Measurements from ENCODE around the gene POLR2F. TPM values are rescaled to one million over a fixed set of nuclear protein-coding genes. Genes with fewer than 3 reads are reported as not detected.
"Not testable (repeated sequence)": the region's sequence is repeated elsewhere in the genome, so short reads cannot be mapped to it uniquely, and the experiment has no call there.

POLR2F gene
- total RNA-seq, 1 donor from 2014 or later: 99.6 TPM

- H3K4me1 Mint-ChIP-seq (ENCODE audit: unreplicated experiment): peaks cover 28% of the 10 kb centered on the region
- peaks cover 4% of the 10 kb centered on the region for H3K27me3 Mint-ChIP-seq
- peak overlapping the region; percentile 69 for H3K4me3 Mint-ChIP-seq
- no peak for TF ChIP-seq CTCF (conservative IDR thresholded peaks at IDR 0.05)
- peaks cover 5% of the 10 kb centered on the region for H3K36me3 Mint-ChIP-seq
- peak overlapping the region; percentile 72 for H3K27ac Mint-ChIP-seq
- no peak for DNase-seq (ENCODE audit: extremely low spot score, unreplicated experiment)
- no peaks in the 10 kb centered on the region for H3K9me3 Mint-ChIP-seq
Observed at GRCh38 chr22:37951305-37951704, 2.2 kb upstream of the POLR2F start.

GRCh38 chr22:37952629-37953028, 870 bp upstream of the POLR2F start:
- DNase-seq (ENCODE audit: extremely low spot score, unreplicated experiment); H3K9me3 Mint-ChIP-seq; H3K27me3 Mint-ChIP-seq; H3K36me3 Mint-ChIP-seq: not testable (repeated sequence)
- peak overlapping the region; percentile 99 for H3K4me3 Mint-ChIP-seq
- H3K27ac Mint-ChIP-seq: peak overlapping the region; percentile 94
- H3K4me1 Mint-ChIP-seq (ENCODE audit: unreplicated experiment): peaks cover 28% of the 10 kb centered on the region

- H3K27me3 Mint-ChIP-seq: peaks cover 4% of the 10 kb centered on the region
Observed at GRCh38 chr22:37953062-37953436, 450 bp upstream of the POLR2F start.

GRCh38 chr22:37954686-37955085, 1.2 kb downstream of the POLR2F start:
- Mint-ChIP-seq H3K4me3 (peak overlapping the region; percentile 99), H3K36me3 (peaks cover 15% of the 10 kb centered on the region), H3K4me1 (ENCODE audit: unreplicated experiment) (peaks cover 28% of the 10 kb centered on the region), H3K27ac (peak overlapping the region; percentile 94), H3K9me3 (no peaks in the 10 kb centered on the region), H3K27me3 (peaks cover 4% of the 10 kb centered on the region)
- no peak for DNase-seq (ENCODE audit: extremely low spot score, unreplicated experiment)
- no peak for TF ChIP-seq CTCF (conservative IDR thresholded peaks at IDR 0.05)

More at GRCh38 chr22:37953062-37953436, 450 bp upstream of the POLR2F start:
- Mint-ChIP-seq H3K27ac (peak overlapping the region; percentile 94), H3K9me3 (no peaks in the 10 kb centered on the region), H3K36me3 (peaks cover 5% of the 10 kb centered on the region), H3K4me1 (ENCODE audit: unreplicated experiment) (peaks cover 28% of the 10 kb centered on the region), H3K4me3 (peak overlapping the region; percentile 99)
- DNase-seq (ENCODE audit: extremely low spot score, unreplicated experiment): no peak
- no peak for TF ChIP-seq CTCF (conservative IDR thresholded peaks at IDR 0.05)

- Mint-ChIP-seq H3K4me1 (ENCODE audit: unreplicated experiment) (peaks cover 28% of the 10 kb centered on the region), H3K36me3 (peaks cover 15% of the 10 kb centered on the region)
- H3K27me3 Mint-ChIP-seq; DNase-seq (ENCODE audit: extremely low spot score, unreplicated experiment); H3K4me3 Mint-ChIP-seq; H3K27ac Mint-ChIP-seq; H3K9me3 Mint-ChIP-seq: not testable (repeated sequence)
Observed at GRCh38 chr22:37955825-37956397, 2.4 kb downstream of the POLR2F start.

- Mint-ChIP-seq H3K27ac (no peak overlapping the region), H3K4me1 (ENCODE audit: unreplicated experiment) (peaks cover 21% of the 10 kb centered on the region), H3K9me3 (no peaks in the 10 kb centered on the region), H3K36me3 (peaks cover 23% of the 10 kb centered on the region), H3K4me3 (no peak overlapping the region), H3K27me3 (peaks cover 4% of the 10 kb centered on the region)
- no peak for DNase-seq (ENCODE audit: extremely low spot score, unreplicated experiment)
- TF ChIP-seq CTCF (conservative IDR thresholded peaks at IDR 0.05): no peak
Observed at GRCh38 chr22:37957232-37957631, 3.7 kb downstream of the POLR2F start.
